NCI-H1694 treated with DMSO at 0.1 percent for 48 hours (cell line): Measurements from ENCODE around the gene CLDND2.

Experiments used
- DNase-seq: peaks from one replicate; lab custom pipeline; 2025; lab: John Stamatoyannopoulos, UW

CLDND2 gene

GRCh38 chr19:51330366-51330765 is 38.4 kb downstream of the CLDND2 start:
- DNase-seq: no peak

- no peak for DNase-seq
Observed at GRCh38 chr19:51329411-51329810, 39.4 kb downstream of the CLDND2 start.

- DNase-seq: no peak
Observed at GRCh38 chr19:51327066-51328001, 41.5 kb downstream of the CLDND2 start.

GRCh38 chr19:51326216-51327065 is 42.4 kb downstream of the CLDND2 start:
- no peak for DNase-seq

GRCh38 chr19:51325161-51325976 is 43.4 kb downstream of the CLDND2 start:
- DNase-seq: no peak

GRCh38 chr19:51324167-51324481 is 44.7 kb downstream of the CLDND2 start:
- DNase-seq: no peak

- DNase-seq: no peak
Observed at GRCh38 chr19:51323481-51324166, 45.2 kb downstream of the CLDND2 start.

- no peak for DNase-seq
Observed at GRCh38 chr19:51321799-51322198, 47.0 kb downstream of the CLDND2 start.

GRCh38 chr19:51320280-51320657 is 48.5 kb downstream of the CLDND2 start:
- DNase-seq: no peak

GRCh38 chr19:51319649-51320279 is 49.0 kb downstream of the CLDND2 start:
- DNase-seq: no peak

GRCh38 chr19:51318687-51319648 is 49.8 kb downstream of the CLDND2 start:
- no peak for DNase-seq

GRCh38 chr19:51317968-51318367 is 50.8 kb downstream of the CLDND2 start:
- no peak for DNase-seq

GRCh38 chr19:51317376-51317775 is 51.4 kb downstream of the CLDND2 start:
- DNase-seq: no peak
